Psoas muscle (tissue), 8 donors: ENCODE results near the gene XRCC1. TPM values are rescaled to one million over a fixed set of nuclear protein-coding genes. Genes with fewer than 3 reads are reported as not detected.
A peak's percentile ranks its signal among the peaks of the same experiment; 100 is the strongest.

Experiments used
- ATAC-seq, 4 donors: fragments of 200-7000 bp; cut with Tn5 transposase; one replicate each; pipeline ENCODE4 v1.9.1; 2020; ENCODE audit warnings: moderate library complexity in 3 of 4, mild to moderate bottlenecking in 2 of 4
- DNase-seq, 2 donors: peaks; one replicate each; pipeline ENCODE4 v3.0.0-alpha.2; 2020
- H3K27ac ChIP-seq: fragments of 200-600 bp; one replicate; pipeline ENCODE4 v1.8.0; 2022
- H3K27me3 ChIP-seq, 3 donors: fragments of 200-600 bp in 1 of 3; one replicate each; pipeline versions ENCODE4 v1.6.1 to v1.8.0; 2013 to 2022; ENCODE audit warnings: low read length in 2 of 3, mild to moderate bottlenecking in 2 of 3, moderate library complexity in 1 of 3; ENCODE audit not compliant: insufficient read depth in 3 of 3
- H3K36me3 ChIP-seq, 2 donors: fragments of 200-600 bp in 1 of 2; one replicate each; pipeline versions ENCODE4 v1.6.1 to v1.8.0; 2013 to 2022; ENCODE audit warnings: low read depth in 1 of 2, mild to moderate bottlenecking in 1 of 2, moderate library complexity in 1 of 2; ENCODE audit not compliant: insufficient read depth in 1 of 2
- H3K4me1 ChIP-seq: fragments of 200-600 bp; one replicate; pipeline ENCODE4 v1.8.0; 2022
- H3K4me3 ChIP-seq: fragments of 200-600 bp; one replicate; pipeline ENCODE4 v1.8.0; 2022; ENCODE audit warnings: mild to moderate bottlenecking
- H3K9me3 ChIP-seq: fragments of 200-600 bp; one replicate; pipeline ENCODE4 v1.8.0; 2022
- WGBS, 3 donors: extraction: QIAGEN DNeasy Blood & Tissue Kit; methylation state at CpG; one replicate each; pipeline versions ENCODE4 v1.1.6 to v1.1.7; 2013; 5-methylcytosine and 5-hydroxymethylcytosine counted together
- intact Hi-C, 2 donors: fragments of 100-400 bp; cut with DNase I; formaldehyde crosslinking; loops; one replicate each; pipeline versions ENCODE4 v1.11.0 to v1.14.2; 2022
- polyA plus RNA-seq, 3 donors: library from polyadenylated mRNA; stranded (reverse); fragments of 200-250 nt; gene quantifications; one replicate each; pipeline ENCODE4 v1.2.3, GENCODE V29; 2013
- total RNA-seq, 4 donors: library from RNA; stranded (reverse); fragmentation: NEBNext Ultra II Directional in 2 of 4; extraction: Animal tissue kit (Norgen Biotek cat#: 25700) in 2 of 4; gene quantifications; one replicate each; pipeline versions ENCODE4 v1.2.1 to v1.2.4, GENCODE V29; 2021 to 2023
- TF ChIP-seq, protein P1 (sequence below): fragments of 200-600 bp; IDR thresholded peaks from one replicate; pipeline ENCODE4 v1.8.0; 2022; ENCODE audit warnings: antibody characterized with exemption
- donor health status: healthy with polysubstance abuse.
- donor health status: DM: no; HTN: no; CAD: no; lungs with moderate emphysema.
- donor health status: Bipolar disorder and iron deficiency.
- donor health status: healthy.
- donor health status: DM: yes; HTN: yes; CAD: no.
- donor health status: DM: no; HTN: no; CAD: no.
- donor health status: DM: no; HTN: no; CAD: no.
- donor health status: DM: yes; HTN: yes; CAD: no.

XRCC1 gene
- total and polyA plus RNA-seq, 7 donors: 12.7 to 22.1 (median 14.1) TPM

DNA sequence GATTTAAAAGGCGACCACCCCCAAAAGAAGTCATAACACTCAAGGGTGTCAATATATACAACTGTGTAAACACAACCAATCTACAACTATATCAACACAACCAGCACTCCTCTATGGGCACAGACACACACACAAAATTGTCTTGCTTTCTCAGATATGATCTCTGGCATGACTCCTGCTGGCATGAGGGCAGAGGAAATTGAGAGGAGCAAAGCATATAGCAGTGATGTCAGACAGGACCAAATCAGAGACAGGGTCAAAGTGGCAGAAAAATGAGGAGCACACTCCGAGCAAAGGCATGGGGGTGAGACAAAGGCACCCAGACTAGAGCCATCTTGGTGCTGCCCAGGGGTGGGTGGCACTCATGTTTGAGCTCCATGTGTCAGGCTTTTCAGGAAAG lies 11.0 kb upstream of the XRCC1 start:
- no peaks in the 10 kb centered on the region for H3K27me3 ChIP-seq
- DNase-seq (no peak), ATAC-seq (no peak)
- H3K27ac ChIP-seq: no peak overlapping the region
- no peaks in the 10 kb centered on the region for H3K4me1 ChIP-seq
- TF ChIP-seq, protein P1, sequence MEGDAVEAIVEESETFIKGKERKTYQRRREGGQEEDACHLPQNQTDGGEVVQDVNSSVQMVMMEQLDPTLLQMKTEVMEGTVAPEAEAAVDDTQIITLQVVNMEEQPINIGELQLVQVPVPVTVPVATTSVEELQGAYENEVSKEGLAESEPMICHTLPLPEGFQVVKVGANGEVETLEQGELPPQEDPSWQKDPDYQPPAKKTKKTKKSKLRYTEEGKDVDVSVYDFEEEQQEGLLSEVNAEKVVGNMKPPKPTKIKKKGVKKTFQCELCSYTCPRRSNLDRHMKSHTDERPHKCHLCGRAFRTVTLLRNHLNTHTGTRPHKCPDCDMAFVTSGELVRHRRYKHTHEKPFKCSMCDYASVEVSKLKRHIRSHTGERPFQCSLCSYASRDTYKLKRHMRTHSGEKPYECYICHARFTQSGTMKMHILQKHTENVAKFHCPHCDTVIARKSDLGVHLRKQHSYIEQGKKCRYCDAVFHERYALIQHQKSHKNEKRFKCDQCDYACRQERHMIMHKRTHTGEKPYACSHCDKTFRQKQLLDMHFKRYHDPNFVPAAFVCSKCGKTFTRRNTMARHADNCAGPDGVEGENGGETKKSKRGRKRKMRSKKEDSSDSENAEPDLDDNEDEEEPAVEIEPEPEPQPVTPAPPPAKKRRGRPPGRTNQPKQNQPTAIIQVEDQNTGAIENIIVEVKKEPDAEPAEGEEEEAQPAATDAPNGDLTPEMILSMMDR: no peak
- no peaks in the 10 kb centered on the region for H3K9me3 ChIP-seq
- no peak overlapping the region for H3K4me3 ChIP-seq
- intact Hi-C loops: no loop called here
- H3K36me3 ChIP-seq: peaks cover 7 to 27% of the 10 kb centered on the region in 2 donors
- WGBS, 3 donors: 55 to 96% (median 89%) methylated on average over 2 of the region's 2 CpGs

DNA sequence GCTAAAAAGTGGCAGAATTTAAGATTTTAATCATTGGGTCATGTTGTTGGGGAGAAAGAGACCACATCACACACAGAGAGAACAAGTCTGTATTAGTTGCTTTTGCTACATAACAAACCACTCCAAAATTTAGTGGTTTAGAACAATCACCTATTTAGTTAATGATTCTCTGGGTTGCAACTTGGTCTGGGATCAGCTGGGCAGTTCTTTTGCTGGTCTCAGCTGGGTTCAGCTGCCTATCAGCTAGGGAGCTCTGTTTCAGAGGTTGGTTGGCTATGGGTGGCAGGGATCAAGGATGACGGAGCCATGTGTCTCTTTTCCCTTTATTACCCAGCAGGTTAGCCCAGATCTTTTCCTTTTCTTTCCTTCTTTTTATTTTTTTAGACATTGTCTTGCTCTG lies 9.2 kb upstream of the XRCC1 start:
- intact Hi-C loops: no loop called here
- H3K27me3 ChIP-seq: no peaks in the 10 kb centered on the region
- no peaks in the 10 kb centered on the region for H3K4me1 ChIP-seq
- DNase-seq (no peak), ATAC-seq (no peak)
- no peaks in the 10 kb centered on the region for H3K9me3 ChIP-seq
- TF ChIP-seq, protein P1: no peak
- 85 to 95% (median 91%) methylated on average over 1 of the region's 1 CpG for WGBS, 3 donors
- H3K4me3 ChIP-seq: no peak overlapping the region
- no peak overlapping the region for H3K27ac ChIP-seq
- H3K36me3 ChIP-seq: peaks cover 5 to 12% of the 10 kb centered on the region in 2 donors

DNA sequence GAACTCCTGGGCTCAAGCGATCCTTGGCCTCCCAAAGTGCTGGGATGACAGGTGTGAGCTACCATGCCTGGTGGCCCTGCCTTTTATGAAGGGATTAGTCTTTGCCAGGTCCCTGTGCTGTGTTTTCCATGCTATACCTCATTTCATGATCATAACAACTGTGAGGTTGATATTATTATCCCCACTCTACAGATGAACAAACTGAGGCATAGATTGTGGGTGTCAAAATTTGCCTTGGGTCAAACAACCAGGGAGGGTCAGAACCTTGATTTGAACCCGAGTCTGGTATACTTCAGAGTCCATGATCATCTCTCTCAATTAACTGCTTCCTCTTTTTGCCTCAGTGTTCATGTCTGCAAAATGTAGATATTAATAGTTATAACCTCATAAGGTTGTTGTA lies 7.2 kb upstream of the XRCC1 start:
- Histone ChIP-seq H3K9me3 (no peaks in the 10 kb centered on the region), H3K4me3 (no peak overlapping the region), H3K27ac (no peak overlapping the region), H3K36me3 (no peaks in the 10 kb centered on the region), H3K27me3 (no peaks in the 10 kb centered on the region), H3K4me1 (no peaks in the 10 kb centered on the region)
- no peak for ATAC-seq
- intact Hi-C loops: no loop called here
- no peak for DNase-seq
- 91 to 93% (median 92%) methylated on average over 2 of the region's 2 CpGs for WGBS, 3 donors
- TF ChIP-seq, protein P1: no peak

DNA sequence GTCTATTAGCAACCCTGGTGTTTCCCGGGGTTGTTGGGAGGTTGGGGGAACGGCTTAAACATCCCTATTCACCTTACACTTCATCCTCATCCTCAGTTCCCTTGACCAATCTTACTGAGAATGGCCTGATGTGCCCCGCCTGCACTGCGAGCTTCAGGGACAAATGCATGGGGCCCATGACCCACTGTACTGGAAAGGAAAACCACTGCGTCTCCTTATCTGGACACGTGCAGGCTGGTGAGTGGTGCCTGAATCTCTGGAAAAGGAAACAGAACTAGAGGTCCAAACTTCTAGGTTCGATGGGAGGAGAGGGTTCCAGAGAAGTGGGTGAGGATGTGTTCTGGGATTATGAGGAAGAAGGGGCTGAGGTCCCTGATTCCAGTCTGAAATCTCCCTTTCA lies 6.1 kb upstream of the XRCC1 start:
- WGBS, 3 donors: 76 to 84% (median 76%) methylated on average over 7 of the region's 7 CpGs
- no peak overlapping the region for H3K27ac ChIP-seq
- peak overlapping the region; percentile 59 for H3K4me3 ChIP-seq
- no peaks in the 10 kb centered on the region for H3K27me3 ChIP-seq
- intact Hi-C loops: no loop called here
- no peaks in the 10 kb centered on the region for H3K9me3 ChIP-seq
- TF ChIP-seq, protein P1: no peak
- no peak for ATAC-seq
- H3K4me1 ChIP-seq: no peaks in the 10 kb centered on the region
- DNase-seq: no peak
- no peaks in the 10 kb centered on the region for H3K36me3 ChIP-seq

DNA sequence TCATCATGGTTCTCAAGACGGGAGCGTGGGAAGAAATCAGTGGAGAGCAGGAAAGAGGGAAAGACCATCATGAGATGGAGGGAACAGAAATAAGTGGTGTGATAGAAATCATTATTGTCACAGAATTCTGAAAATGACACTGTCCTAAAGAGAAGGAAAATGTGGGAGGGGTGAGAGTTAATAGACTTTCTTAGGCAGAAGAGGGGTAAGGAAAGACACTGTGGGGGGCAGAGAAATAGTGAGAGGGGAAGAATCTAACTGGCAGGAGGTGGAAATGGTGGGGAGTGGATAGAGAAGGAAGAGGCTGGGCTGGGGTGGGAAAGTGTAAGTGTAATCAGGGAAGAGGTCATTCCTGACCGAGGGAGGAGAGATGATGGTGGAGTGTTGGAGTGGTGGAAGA lies 3.5 kb upstream of the XRCC1 start:
- DNase-seq: no peak
- Histone ChIP-seq H3K4me1 (peaks cover 12% of the 10 kb centered on the region), H3K4me3 (no peak overlapping the region), H3K27ac (no peak overlapping the region), H3K27me3 (no peaks in the 10 kb centered on the region), H3K9me3 (no peaks in the 10 kb centered on the region), H3K36me3 (peaks cover 0 to 5% of the 10 kb centered on the region in 2 donors)
- 74 to 80% (median 79%) methylated on average over 3 of the region's 3 CpGs for WGBS, 3 donors
- ATAC-seq: no peak
- intact Hi-C loops: loop anchor here in 1 of 2 donors (2.0 kb wide), 1 partner anchor 14 kb away; no protein-coding TSS in a partner anchor
- TF ChIP-seq, protein P1: no peak
